ENCODE results near the gene SLC6A7. TPM values are rescaled to one million over a fixed set of nuclear protein-coding genes. Genes with fewer than 3 reads are reported as not detected.

The SLC6A7 gene
- 0.32 TPM for polyA plus RNA-seq (2012; ENCODE audit: missing spikeins)

DNA sequence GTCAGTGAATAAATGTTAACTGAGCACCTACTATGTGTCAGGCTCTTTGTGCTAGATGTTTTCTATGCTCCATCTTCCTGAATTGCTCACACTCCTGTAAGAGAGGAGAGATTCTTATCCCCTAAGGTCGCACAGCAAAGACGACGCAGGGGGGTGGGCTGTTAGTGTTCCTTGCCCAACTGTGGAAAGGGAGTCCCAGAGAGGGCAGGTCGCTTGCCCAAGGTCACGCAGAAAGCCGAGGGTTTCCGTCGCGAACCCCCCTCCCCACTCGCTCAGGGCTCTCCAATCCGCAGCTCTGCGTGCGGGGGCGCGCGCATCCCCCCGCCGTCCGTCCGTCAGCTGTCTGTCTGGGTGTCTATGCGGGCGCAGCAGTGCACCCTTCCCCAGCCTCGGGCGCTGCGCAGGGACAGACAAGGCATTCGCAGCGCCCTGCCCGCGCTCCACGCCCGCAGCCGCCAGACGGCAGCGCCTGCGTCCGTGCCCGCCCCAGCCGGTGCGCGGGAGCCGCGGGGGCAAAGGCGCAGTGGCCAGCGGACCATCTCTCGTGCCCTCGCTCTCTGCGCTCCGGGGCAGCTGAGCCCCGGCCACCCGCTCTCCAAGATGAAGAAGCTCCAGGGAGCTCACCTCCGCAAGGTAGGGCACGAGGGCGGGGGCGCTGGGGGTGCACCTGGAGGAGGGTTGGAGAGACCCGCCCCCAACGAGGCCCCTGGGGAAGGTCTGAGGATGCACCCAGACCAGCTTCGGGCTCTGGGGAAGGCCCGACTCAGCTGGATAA, at the start of gene SLC6A7:
Gene SLC6A7 (plus strand): TSS at position 335 of the 775 bp plus-strand sequence. CDS start 266 bp downstream, at position 601.
- FAIRE-seq (no peak), DNase-seq (ENCODE audit: insufficient read length) (no peak)
- TF ChIP-seq POLR2A (IDR thresholded peaks at IDR 0.05; ENCODE audit: low read depth, low read length) = no peak
- TF ChIP-seq TAF1 (IDR thresholded peaks at IDR 0.05; ENCODE audit: borderline replicate concordance, low read depth, low read length) = no peak
- no peak for TF ChIP-seq POLR2AphosphoS5 (IDR thresholded peaks at IDR 0.05; ENCODE audit: low read depth, low read length)

DNA sequence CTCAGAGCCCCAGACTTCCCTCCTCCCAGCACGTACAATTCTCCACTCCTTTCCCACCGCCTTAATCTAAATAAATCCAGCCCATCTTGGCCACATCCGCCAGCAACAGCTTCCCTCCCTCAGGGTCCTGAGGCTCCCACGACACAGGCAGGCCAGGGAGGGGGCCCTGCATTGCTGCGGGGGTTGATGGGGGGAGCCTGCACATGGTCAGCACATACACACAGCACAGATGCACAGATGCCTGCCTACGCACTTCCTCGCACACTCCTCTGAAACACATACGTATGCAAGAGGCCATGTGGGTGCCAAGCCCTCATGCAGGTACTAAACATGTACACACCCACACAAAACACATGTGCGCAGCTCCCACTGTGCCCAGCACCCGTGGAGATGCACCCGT, 49.0 kb upstream of the SLC6A7 start:
- FAIRE-seq (no peak), DNase-seq (ENCODE audit: insufficient read length) (no peak)
- TF ChIP-seq TAF1 (IDR thresholded peaks at IDR 0.05; ENCODE audit: borderline replicate concordance, low read depth, low read length) = no peak
- no peak for TF ChIP-seq POLR2A (IDR thresholded peaks at IDR 0.05; ENCODE audit: low read depth, low read length)
- no peak for TF ChIP-seq POLR2AphosphoS5 (IDR thresholded peaks at IDR 0.05; ENCODE audit: low read depth, low read length)

DNA sequence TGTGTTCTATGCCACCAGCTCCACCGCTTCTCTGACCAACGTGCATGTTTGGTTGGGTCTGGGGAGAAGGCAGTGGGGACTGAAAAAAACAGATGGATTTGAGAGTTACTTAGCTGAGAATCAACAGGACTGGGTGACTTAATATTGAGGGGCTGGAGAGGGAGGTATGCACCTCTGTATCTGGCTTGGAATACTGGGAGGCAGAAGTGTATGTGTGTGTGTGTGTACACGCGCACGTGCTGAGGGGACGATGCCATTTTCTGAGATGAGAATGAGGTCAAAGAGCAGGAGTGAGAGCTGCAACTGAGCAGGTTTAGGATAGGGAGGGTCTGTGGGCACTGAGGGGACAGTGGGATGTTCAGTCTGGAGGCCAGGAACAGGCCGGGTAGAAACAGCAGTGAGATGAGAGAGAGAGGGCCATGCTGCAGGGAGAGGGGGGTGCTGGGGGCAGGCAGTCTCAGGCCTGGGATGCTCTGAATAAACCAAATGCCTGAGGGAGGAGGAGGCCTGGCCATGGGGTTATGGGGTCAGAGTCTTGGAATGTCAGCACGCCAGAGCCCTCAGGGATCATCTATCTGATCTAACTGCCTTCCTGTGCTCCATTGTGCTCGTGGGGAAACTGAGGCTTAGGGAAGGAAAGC, 48.2 kb upstream of the SLC6A7 start:
- DNase-seq (ENCODE audit: insufficient read length) (no peak), FAIRE-seq (no peak)
- no peak for TF ChIP-seq TAF1 (IDR thresholded peaks at IDR 0.05; ENCODE audit: borderline replicate concordance, low read depth, low read length)
- no peak for TF ChIP-seq POLR2A (IDR thresholded peaks at IDR 0.05; ENCODE audit: low read depth, low read length)
- TF ChIP-seq POLR2AphosphoS5 (IDR thresholded peaks at IDR 0.05; ENCODE audit: low read depth, low read length) = no peak

DNA sequence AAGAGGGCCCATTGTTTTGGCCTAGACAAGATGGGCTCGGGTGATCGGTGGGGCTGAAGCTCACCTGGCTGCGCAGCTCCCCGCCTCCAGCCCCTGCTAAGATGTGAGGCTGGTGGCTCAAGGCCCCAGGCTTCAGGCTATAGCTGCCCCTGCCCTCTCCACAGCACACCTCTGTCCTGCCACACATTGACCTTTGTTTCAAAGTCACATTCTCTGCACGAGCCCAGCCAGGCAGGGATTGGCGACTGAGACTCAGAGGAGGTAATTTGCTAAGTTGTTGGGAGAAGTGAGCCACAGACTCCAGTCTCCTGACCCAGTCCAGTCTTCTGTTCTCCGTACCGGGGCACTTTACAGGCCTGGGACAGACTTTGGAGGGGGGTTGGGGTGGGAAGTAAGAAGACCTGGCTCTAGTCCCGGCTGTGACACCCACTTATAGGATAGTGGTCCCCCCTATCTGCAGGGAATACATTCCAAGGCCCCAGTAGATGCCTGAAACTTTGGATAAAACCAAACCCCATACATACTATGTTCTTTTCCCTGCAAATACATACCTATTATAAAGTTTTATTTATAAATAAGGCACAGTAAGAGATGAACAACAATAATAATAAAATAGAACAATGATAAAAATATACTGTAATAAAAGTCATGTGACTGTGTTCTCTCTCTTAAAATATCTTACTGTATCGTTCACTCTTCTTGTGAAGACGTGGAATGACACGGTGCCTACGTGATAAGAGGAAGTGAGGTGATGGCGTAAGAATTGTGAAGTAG, 47.5 kb upstream of the SLC6A7 start:
- TF ChIP-seq POLR2AphosphoS5 (IDR thresholded peaks at IDR 0.05; ENCODE audit: low read depth, low read length) (no peak), POLR2A (IDR thresholded peaks at IDR 0.05; ENCODE audit: low read depth, low read length) (no peak), TAF1 (IDR thresholded peaks at IDR 0.05; ENCODE audit: borderline replicate concordance, low read depth, low read length) (no peak)
- no peak for FAIRE-seq
- no peak for DNase-seq (ENCODE audit: insufficient read length)

DNA sequence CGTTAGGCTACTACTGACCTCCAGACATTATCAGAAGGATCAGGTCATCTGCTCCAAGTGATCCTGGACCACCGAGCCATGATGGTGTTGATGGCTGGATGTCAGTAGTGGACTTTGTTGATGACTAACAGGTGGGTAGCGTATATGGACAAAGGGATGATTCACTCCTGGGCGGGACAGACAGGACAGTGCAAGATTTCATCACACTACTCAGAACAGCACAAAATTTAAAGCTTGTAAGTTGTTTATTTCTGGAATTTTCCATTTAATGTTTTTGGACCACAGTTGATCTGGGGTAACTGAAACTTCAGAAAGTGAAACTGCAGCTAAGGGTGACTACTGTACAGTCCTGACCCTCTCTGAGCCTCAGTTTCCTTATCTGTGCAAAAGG, 46.9 kb upstream of the SLC6A7 start:
- no peak for DNase-seq (ENCODE audit: insufficient read length)
- no peak for FAIRE-seq
- TF ChIP-seq POLR2AphosphoS5 (IDR thresholded peaks at IDR 0.05; ENCODE audit: low read depth, low read length) = no peak
- TF ChIP-seq POLR2A (IDR thresholded peaks at IDR 0.05; ENCODE audit: low read depth, low read length) = no peak
- no peak for TF ChIP-seq TAF1 (IDR thresholded peaks at IDR 0.05; ENCODE audit: borderline replicate concordance, low read depth, low read length)

DNA sequence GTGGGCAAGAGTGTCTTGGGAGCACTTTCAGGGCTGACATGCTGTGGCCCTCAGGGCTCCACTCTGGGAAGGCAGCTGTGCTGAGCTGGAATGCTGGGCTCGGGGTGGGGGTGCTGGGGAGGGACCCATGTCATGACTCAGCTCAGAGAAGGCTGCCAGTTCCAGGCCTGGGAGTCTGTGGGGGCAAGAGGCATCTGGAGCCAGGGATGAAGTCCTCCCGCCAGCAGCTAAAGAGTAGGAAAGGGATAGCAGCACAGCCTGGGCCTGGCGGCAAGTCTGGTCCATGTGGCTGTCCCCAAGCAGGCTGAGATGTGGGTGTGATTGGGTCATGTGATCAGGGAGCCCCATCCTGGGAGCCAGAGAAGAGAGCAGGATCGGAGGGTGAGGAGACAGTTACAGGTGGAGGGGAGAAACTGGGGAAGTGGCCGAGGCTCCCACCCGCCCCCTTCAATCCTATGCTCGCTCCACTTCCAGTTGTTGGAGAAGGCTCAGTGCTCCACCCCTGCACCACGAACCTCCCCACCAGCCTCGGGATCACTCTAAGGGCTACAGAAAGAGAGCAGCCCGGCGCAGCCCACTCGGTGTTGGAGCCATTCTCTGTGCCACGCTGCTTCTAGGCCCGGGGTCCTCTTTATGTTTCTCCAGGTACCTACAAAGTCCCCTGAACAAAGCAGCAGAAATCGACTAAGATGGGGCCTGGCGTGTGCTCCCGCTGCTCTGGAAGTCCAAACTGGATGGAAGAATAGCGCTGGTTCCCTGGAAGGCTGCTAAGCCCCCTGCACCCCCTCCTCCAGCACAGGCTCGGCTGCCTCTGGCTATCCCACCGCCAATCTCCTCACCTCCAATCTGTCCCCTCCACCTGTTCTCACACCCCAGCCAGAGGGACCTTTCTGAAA, 46.3 kb upstream of the SLC6A7 start:
- TF ChIP-seq POLR2A (IDR thresholded peaks at IDR 0.05; ENCODE audit: low read depth, low read length) (no peak), TAF1 (IDR thresholded peaks at IDR 0.05; ENCODE audit: borderline replicate concordance, low read depth, low read length) (no peak), POLR2AphosphoS5 (IDR thresholded peaks at IDR 0.05; ENCODE audit: low read depth, low read length) (no peak)
- FAIRE-seq (no peak), DNase-seq (ENCODE audit: insufficient read length) (no peak)

DNA sequence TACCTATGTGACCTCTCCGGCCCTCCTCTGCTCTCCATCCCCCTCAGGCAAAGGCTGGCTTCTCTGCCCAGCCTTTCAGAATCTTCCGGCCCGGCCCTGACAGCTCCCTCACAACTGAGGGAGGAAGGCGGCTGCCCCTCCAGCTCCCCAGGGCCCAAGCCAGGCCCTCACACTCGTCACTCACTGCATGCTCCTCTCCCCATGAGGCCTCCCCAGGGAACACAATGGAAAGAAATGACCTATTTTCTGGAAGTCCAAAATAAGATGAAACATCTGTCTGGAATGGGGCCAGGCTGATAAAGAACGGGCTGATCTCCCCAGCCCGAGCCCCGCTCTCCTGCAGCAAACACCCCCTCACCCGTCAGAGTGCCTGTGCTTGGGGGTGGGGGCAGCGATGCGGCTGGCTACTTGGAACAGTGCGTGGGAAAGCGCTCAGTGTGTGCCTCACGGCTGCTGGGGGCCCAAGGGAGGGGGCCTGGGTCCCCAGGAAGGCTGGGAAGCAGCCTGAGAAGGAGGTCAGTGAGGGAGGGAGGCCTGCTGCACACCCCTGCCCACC, 45.5 kb upstream of the SLC6A7 start:
- no peak for FAIRE-seq
- TF ChIP-seq TAF1 (IDR thresholded peaks at IDR 0.05; ENCODE audit: borderline replicate concordance, low read depth, low read length) (no peak), POLR2AphosphoS5 (IDR thresholded peaks at IDR 0.05; ENCODE audit: low read depth, low read length) (no peak), POLR2A (IDR thresholded peaks at IDR 0.05; ENCODE audit: low read depth, low read length) (no peak)
- no peak for DNase-seq (ENCODE audit: insufficient read length)

DNA sequence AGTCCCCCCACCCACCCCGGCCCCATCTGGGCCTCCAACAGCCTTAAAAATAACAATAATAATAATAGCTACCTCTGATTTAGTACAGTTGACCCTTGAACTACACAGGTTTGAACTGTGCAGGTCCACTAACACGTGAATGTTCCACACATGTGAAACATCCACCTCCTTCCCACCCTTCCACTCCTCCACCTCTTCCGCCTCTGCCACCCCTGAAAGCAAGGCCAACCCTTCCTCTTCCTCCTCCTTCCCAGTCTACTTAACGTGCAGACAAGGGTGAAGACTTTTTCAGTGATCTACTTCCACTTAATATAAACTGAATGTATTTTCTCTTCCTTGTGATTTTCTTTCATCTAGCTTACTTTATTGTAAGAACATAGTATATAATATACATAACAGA, 45.0 kb upstream of the SLC6A7 start:
- FAIRE-seq = no peak
- DNase-seq (ENCODE audit: insufficient read length) = no peak
- TF ChIP-seq POLR2AphosphoS5 (IDR thresholded peaks at IDR 0.05; ENCODE audit: low read depth, low read length) (no peak), TAF1 (IDR thresholded peaks at IDR 0.05; ENCODE audit: borderline replicate concordance, low read depth, low read length) (no peak), POLR2A (IDR thresholded peaks at IDR 0.05; ENCODE audit: low read depth, low read length) (no peak)

DNA sequence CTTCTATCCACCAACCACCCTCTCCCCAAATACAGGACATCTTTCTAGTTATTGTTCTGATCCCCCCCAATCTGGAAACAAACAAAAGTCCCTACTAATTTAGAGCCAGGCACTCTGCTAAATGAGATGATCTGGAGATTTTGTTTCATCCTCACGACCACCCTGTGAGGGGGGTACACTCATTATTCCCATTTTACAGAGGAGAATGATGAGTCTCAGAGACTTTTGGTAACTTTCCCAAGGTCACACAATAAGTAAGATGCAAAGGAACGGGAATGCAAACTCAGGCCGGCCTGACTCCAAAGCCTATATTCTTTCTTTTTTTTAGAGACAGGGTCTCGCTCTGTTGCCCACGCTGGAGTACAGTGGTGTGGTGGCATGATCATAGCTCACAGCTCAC, 43.6 kb upstream of the SLC6A7 start:
- DNase-seq (ENCODE audit: insufficient read length) (no peak), FAIRE-seq (no peak)
- no peak for TF ChIP-seq POLR2A (IDR thresholded peaks at IDR 0.05; ENCODE audit: low read depth, low read length)
- no peak for TF ChIP-seq POLR2AphosphoS5 (IDR thresholded peaks at IDR 0.05; ENCODE audit: low read depth, low read length)
- no peak for TF ChIP-seq TAF1 (IDR thresholded peaks at IDR 0.05; ENCODE audit: borderline replicate concordance, low read depth, low read length)

DNA sequence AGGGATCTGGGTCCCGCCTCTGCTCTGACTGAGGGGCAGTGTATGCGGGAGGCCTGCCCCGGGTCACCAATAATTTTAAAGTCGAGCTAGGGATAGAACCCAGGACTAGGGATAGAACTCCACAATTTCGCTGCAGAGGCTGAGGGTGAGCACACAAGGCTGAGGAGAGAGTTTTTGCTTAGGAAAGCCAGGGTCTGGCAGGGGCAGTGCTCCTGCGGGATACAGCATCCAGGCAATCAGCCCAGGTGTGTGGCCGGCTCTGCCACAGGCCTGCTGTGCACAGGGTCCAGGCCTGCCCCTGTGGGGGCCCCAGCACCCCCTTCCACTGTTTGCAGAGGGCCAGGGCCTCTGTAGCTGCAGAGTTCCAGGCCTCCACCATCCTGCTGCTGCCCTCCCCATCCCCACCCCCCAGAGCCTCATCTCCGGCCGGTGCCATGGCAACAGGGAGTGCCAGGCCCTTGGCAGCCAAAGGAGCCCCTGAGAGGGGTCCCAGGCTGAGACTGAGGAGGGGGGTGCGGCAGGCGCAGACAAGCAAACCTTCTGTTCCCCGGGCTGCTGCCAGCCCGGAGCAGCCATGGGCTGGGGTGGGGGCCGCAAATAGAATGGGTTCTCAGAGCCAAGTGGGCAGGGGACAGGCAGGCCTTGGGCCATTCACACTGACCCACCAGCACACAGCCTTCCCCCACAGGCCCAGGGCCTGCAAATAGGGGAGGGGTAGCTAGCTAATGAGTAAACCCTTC, 42.8 kb upstream of the SLC6A7 start:
- TF ChIP-seq POLR2A (IDR thresholded peaks at IDR 0.05; ENCODE audit: low read depth, low read length) (no peak), POLR2AphosphoS5 (IDR thresholded peaks at IDR 0.05; ENCODE audit: low read depth, low read length) (no peak), TAF1 (IDR thresholded peaks at IDR 0.05; ENCODE audit: borderline replicate concordance, low read depth, low read length) (no peak)
- DNase-seq (ENCODE audit: insufficient read length) = no peak
- FAIRE-seq = no peak

All from GM12892 (cell line).